HFF-Myc (cell line): ENCODE results near the gene DOCK9.

Source experiments
- DNase-seq: peaks from one replicate; pipeline ENCODE4 v3.0.0-alpha.2; 2011; ENCODE audit warnings: low read depth; ENCODE audit errors: extremely low read depth
- H3K4me3 ChIP-seq: replicated peaks from 2 replicates; pipeline ENCODE4 v1.5.1; 2011; ENCODE audit warnings: low read depth, mild to moderate bottlenecking, control low read depth, low read length
- CTCF ChIP-seq: IDR thresholded peaks from 2 replicates; pipeline ENCODE4 v1.5.1; 2012; ENCODE audit warnings: mild to moderate bottlenecking, low read depth, low read length, control low read depth; ENCODE audit errors: missing control alignments

The DOCK9 gene

GRCh38 chr13:98751367-98751782 is 226.5 kb downstream of the DOCK9 start:
- DNase-seq = no peak
- no peak overlapping the region for H3K4me3 ChIP-seq
- TF ChIP-seq CTCF = no peak

DNA sequence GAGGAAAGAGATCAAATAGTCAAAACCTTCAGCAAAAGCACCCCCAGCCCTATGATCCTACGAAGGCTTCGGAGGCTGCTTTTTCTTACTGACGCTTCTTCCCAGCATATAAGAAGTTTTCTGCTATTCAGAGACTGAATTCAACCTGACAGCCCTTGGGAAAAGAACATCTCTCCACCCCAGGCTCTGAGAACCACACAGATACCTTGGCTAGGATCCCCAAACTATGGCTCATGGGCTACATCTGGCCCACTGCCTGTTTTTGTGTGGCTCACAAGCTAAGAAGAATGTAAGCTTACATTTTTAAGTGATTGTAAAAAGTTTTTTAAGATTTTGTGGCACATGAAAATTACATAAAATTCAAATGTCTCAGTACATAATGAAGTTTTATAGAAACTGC is 228.4 kb downstream of the DOCK9 start:
- no peak for DNase-seq
- no peak overlapping the region for H3K4me3 ChIP-seq
- no peak for TF ChIP-seq CTCF

GRCh38 chr13:98746968-98747367 is 230.9 kb downstream of the DOCK9 start:
- TF ChIP-seq CTCF = no peak
- H3K4me3 ChIP-seq = no peak overlapping the region
- DNase-seq = no peak
